ENCODE results near the gene BBS9.

Gene BBS9

GRCh38 chr7:33601884-33602283, 472.5 kb downstream of the BBS9 start:
- no peak for DNase-seq (ENCODE audit: low read depth, low spot score)

- no peak for DNase-seq (ENCODE audit: low read depth, low spot score)
These were observed 474.7 kb downstream of the BBS9 start for GRCh38 chr7:33604056-33604455.

- no peak for DNase-seq (ENCODE audit: low read depth, low spot score)
These were observed 481.6 kb downstream of the BBS9 start for GRCh38 chr7:33610918-33611317.

GRCh38 chr7:33612442-33612841, 483.1 kb downstream of the BBS9 start:
- no peak for DNase-seq (ENCODE audit: low read depth, low spot score)

GRCh38 chr7:33614357-33615117, 485.2 kb downstream of the BBS9 start:
- DNase-seq (ENCODE audit: low read depth, low spot score), result no peak

- no peak for DNase-seq (ENCODE audit: low read depth, low spot score)
These were observed 487.4 kb downstream of the BBS9 start for GRCh38 chr7:33616752-33617151.

- DNase-seq (ENCODE audit: low read depth, low spot score), result no peak
These were observed 489.9 kb downstream of the BBS9 start for GRCh38 chr7:33619264-33619663.

GRCh38 chr7:33623267-33623666, 493.9 kb downstream of the BBS9 start:
- DNase-seq (ENCODE audit: low read depth, low spot score), result no peak

GRCh38 chr7:33624215-33624614, 494.9 kb downstream of the BBS9 start:
- DNase-seq (ENCODE audit: low read depth, low spot score), result no peak

- no peak for DNase-seq (ENCODE audit: low read depth, low spot score)
These were observed 497.5 kb downstream of the BBS9 start for GRCh38 chr7:33626869-33627268.

GRCh38 chr7:33627741-33628140, 498.4 kb downstream of the BBS9 start:
- DNase-seq (ENCODE audit: low read depth, low spot score), result no peak

- DNase-seq (ENCODE audit: low read depth, low spot score), result no peak
These were observed 499.5 kb downstream of the BBS9 start for GRCh38 chr7:33628894-33629293.

GRCh38 chr7:33630359-33630758, 501.0 kb downstream of the BBS9 start:
- no peak for DNase-seq (ENCODE audit: low read depth, low spot score)

- no peak for DNase-seq (ENCODE audit: low read depth, low spot score)
These were observed 503.0 kb downstream of the BBS9 start for GRCh38 chr7:33632322-33632721.

- DNase-seq (ENCODE audit: low read depth, low spot score), result no peak
These were observed 503.6 kb downstream of the BBS9 start for GRCh38 chr7:33632840-33633525.

- no peak for DNase-seq (ENCODE audit: low read depth, low spot score)
These were observed 505.2 kb downstream of the BBS9 start for GRCh38 chr7:33634606-33635005.

GRCh38 chr7:33636359-33636758, 507.0 kb downstream of the BBS9 start:
- DNase-seq (ENCODE audit: low read depth, low spot score), result no peak

- DNase-seq (ENCODE audit: low read depth, low spot score), result no peak
These were observed 510.3 kb downstream of the BBS9 start for GRCh38 chr7:33639552-33640197.

- no peak for DNase-seq (ENCODE audit: low read depth, low spot score)
These were observed 511.4 kb downstream of the BBS9 start for GRCh38 chr7:33640741-33641140.

- DNase-seq (ENCODE audit: low read depth, low spot score), result no peak
These were observed 512.9 kb downstream of the BBS9 start for GRCh38 chr7:33642312-33642711.

GRCh38 chr7:33643530-33643929, 514.2 kb downstream of the BBS9 start:
- DNase-seq (ENCODE audit: low read depth, low spot score), result no peak

GRCh38 chr7:33644489-33644888, 515.1 kb downstream of the BBS9 start:
- DNase-seq (ENCODE audit: low read depth, low spot score), result no peak

- DNase-seq (ENCODE audit: low read depth, low spot score), result no peak
These were observed 515.7 kb downstream of the BBS9 start for GRCh38 chr7:33645104-33645503.

Data from smooth muscle cell of the brain vasculature (primary cell).